ENCODE results near the gene TNFSF10. TPM values are rescaled to one million over a fixed set of nuclear protein-coding genes. Genes with fewer than 3 reads are reported as not detected.

TNFSF10 gene
- polyA plus RNA-seq, 1 experiment, result not detected

- Histone ChIP-seq H3K4me3 (ENCODE audit: low read depth, low read length) (no peak overlapping the region), H3K36me3 (ENCODE audit: control insufficient read depth, insufficient read depth, low read length) (no peaks in the 10 kb centered on the region), H3K27me3 (ENCODE audit: control insufficient read depth, insufficient read depth, low read length) (peaks cover 3% of the 10 kb centered on the region; the same call in 1 of the 2 replicates)
- DNase-seq (ENCODE audit: low read depth), result no peak
- TF ChIP-seq CTCF (IDR thresholded peaks at IDR 0.05; ENCODE audit: insufficient read depth, low read depth, low read length), result no peak
- POLR2A ChIA-PET, result no interaction called here
- CTCF ChIA-PET, result interaction anchor here (1.2 kb wide), 1 partner anchor 9 kb away, joined by 5 read pairs; no protein-coding TSS in a partner anchor
Observed at GRCh38 chr3:172549144-172549543, 25.9 kb upstream of the TNFSF10 start.

DNA sequence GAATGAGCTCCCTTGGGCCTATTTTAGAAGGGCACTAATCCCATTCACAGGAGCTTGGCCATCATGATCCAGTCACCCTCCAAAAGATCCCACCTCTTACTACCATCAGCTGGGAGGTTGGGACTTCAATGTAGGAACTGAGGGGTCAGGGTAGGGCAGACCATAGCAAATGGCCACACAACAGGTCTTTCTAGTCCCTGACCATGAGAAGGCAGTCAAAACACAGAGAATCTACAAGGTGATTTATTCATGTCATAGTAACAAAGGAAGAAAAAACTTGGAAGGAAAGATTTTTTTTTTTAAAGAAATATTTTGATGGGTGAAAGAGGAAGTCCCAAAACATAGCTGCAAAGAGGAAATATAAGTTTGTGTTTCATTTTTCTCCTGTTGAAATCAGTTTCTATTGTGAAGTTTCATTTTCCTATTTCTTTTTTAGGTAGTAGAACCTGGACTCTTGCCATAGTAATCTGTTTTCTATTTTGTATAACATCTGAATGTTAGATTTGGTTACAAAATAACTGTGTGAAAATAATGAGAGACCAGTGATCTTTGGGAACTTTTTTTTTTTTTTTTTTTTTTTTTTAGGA, 23.5 kb upstream of the TNFSF10 start:
- CTCF ChIA-PET, result no interaction called here
- POLR2A ChIA-PET, result no interaction called here
- Histone ChIP-seq H3K4me3 (ENCODE audit: low read depth, low read length) (no peak overlapping the region), H3K36me3 (ENCODE audit: control insufficient read depth, insufficient read depth, low read length) (no peaks in the 10 kb centered on the region), H3K27me3 (ENCODE audit: control insufficient read depth, insufficient read depth, low read length) (0 out of 2 replicates have a peak, but pooled peaks cover 2% of the 10 kb centered on the region)
- DNase-seq (ENCODE audit: low read depth), result no peak
- TF ChIP-seq CTCF (IDR thresholded peaks at IDR 0.05; ENCODE audit: insufficient read depth, low read depth, low read length), result no peak

- TF ChIP-seq CTCF (IDR thresholded peaks at IDR 0.05; ENCODE audit: insufficient read depth, low read depth, low read length), result no peak
- Histone ChIP-seq H3K36me3 (ENCODE audit: control insufficient read depth, insufficient read depth, low read length) (no peaks in the 10 kb centered on the region), H3K27me3 (ENCODE audit: control insufficient read depth, insufficient read depth, low read length) (0 out of 2 replicates have a peak, but pooled peaks cover 2% of the 10 kb centered on the region), H3K4me3 (ENCODE audit: low read depth, low read length) (no peak overlapping the region)
- DNase-seq (ENCODE audit: low read depth), result no peak
- POLR2A ChIA-PET, result no interaction called here
- CTCF ChIA-PET, result no interaction called here
Observed at GRCh38 chr3:172546105-172546504, 22.9 kb upstream of the TNFSF10 start.

DNA sequence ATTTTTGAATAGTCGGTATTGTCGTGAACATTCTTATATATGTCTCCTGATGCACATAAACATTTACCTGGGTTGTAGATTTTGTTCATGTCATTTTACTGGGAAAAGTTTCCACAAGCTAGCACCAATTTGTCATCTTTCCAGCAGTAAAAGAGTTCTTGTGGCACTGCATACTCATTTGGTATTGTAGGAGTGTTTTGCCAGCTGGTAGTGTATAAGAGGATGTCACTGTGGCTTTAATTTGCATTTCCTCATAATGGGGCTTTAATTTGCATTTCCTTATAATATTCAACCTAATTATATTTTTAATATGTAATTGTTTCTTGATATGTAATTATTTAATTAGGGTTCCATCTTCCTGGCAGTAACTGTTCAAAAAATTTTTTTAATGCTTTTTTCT, 21.2 kb upstream of the TNFSF10 start:
- H3K4me3 ChIP-seq (ENCODE audit: low read depth, low read length), result no peak overlapping the region
- TF ChIP-seq CTCF (IDR thresholded peaks at IDR 0.05; ENCODE audit: insufficient read depth, low read depth, low read length), result no peak
- no peak for DNase-seq (ENCODE audit: low read depth)
- no peaks in the 10 kb centered on the region for H3K36me3 ChIP-seq (ENCODE audit: control insufficient read depth, insufficient read depth, low read length)
- ChIA-PET CTCF (interaction anchor here (0.9 kb wide), 1 partner anchor 65 kb away, joined by 5 read pairs; no protein-coding TSS in a partner anchor), POLR2A (no interaction called here)
- 0 out of 2 replicates have a peak, but pooled peaks cover 2% of the 10 kb centered on the region for H3K27me3 ChIP-seq (ENCODE audit: control insufficient read depth, insufficient read depth, low read length)

DNA sequence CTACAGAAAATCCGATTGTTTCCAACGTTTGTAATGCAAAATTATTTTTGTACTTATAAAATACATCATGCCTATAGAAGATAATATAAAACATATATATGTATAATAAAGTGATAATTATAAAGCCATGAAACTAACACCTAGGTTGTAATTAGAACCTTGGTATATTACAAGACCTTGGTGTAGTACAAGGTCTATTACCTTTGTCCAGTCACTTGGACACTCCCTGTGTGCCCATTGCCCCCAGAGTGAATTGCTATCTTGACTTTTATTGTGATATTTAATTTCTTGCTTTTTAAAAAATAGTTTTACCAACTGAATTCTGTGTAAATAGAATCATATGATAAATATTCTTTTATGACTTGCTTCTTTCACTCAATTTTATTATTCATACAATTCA, 20.7 kb upstream of the TNFSF10 start:
- H3K36me3 ChIP-seq (ENCODE audit: control insufficient read depth, insufficient read depth, low read length), result no peaks in the 10 kb centered on the region
- no peak overlapping the region for H3K4me3 ChIP-seq (ENCODE audit: low read depth, low read length)
- POLR2A ChIA-PET, result no interaction called here
- CTCF ChIA-PET, result no interaction called here
- TF ChIP-seq CTCF (IDR thresholded peaks at IDR 0.05; ENCODE audit: insufficient read depth, low read depth, low read length), result no peak
- 0 out of 2 replicates have a peak, but pooled peaks cover 2% of the 10 kb centered on the region for H3K27me3 ChIP-seq (ENCODE audit: control insufficient read depth, insufficient read depth, low read length)
- no peak for DNase-seq (ENCODE audit: low read depth)

Data from BJ (cell line).